NOMO-1 treated with DMSO at 0.1 percent for 48 hours (cell line): Measurements from ENCODE around the gene SLC16A14.

Source experiments
- DNase-seq: peaks from one replicate; lab custom pipeline; 2025; ENCODE audit not compliant: unreplicated experiment; lab: John Stamatoyannopoulos, UW

The SLC16A14 gene

DNA sequence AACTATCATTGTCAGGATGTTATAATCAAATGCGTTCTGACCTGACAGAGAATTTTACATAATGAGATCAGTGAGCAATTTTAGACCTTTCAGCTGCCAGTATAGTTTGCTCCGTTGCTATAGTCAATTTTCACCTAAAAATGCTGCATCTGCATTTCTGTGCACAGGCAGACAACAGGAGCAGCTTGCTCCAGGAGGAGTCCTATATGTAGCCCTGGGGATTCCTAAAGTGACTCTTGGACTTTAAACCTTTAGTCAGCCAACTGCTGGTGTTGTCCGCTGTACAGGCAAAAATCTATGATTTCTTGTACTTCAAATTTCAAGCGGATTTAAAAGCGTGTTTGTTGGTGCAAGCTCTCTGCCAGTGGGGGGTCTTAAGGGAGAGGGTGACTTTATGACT lies 25.7 kb downstream of the SLC16A14 start:
- no peak for DNase-seq

- no peak for DNase-seq
Observed at GRCh38 chr2:230042195-230042594, 26.5 kb downstream of the SLC16A14 start.

GRCh38 chr2:230023313-230023712 lies 45.4 kb downstream of the SLC16A14 start:
- DNase-seq = no peak

- no peak for DNase-seq
Observed at GRCh38 chr2:230019742-230020141, 49.0 kb downstream of the SLC16A14 start.

DNA sequence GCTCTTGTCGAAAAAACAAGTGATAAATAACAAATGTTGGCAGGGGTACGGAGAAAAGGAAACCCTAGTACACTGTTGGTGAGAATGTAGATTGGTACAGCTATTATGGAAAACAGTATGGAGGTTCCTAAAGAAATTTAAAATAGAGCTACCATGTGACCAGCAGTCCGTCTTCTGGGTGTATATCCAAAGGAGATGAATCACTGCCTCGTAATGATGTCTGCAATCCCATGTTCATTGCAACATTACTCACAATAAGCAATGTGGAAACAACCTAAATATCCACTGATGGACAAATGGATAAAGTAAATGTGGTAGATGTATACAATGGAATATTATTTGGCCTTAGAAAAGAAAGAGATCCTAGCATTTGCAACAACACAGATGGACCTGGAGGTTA lies 50.6 kb downstream of the SLC16A14 start:
- no peak for DNase-seq

- no peak for DNase-seq
Observed at GRCh38 chr2:230016844-230017243, 51.9 kb downstream of the SLC16A14 start.

DNA sequence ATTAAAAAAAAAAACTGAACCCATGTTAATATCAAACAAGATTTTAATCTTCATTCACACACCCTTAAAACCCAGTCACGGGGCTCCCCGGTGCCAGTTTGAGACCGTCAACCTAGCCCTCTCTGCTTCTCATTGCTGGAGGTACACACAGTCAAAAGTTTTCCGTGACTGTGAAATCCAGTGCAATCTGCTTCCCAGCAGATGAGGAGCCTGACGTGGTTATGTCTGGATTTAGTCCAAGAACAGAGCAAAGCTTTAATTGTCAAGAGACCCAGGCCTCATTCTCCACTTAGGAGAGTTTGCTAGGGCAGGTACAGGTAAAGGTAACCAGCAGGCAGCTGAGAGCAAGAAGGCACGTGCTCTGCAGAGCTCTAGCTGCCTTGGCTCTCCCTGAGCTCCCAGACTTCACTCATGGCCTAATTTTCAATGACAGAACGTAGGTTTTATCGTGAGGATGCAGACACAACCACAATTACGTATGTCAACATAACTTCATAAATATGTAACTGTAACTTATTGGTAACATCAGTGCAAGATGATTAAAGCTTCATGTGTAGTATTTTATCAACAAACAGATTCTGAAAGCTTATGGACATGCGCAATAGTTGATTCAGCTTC lies 56.3 kb downstream of the SLC16A14 start:
- no peak for DNase-seq

DNA sequence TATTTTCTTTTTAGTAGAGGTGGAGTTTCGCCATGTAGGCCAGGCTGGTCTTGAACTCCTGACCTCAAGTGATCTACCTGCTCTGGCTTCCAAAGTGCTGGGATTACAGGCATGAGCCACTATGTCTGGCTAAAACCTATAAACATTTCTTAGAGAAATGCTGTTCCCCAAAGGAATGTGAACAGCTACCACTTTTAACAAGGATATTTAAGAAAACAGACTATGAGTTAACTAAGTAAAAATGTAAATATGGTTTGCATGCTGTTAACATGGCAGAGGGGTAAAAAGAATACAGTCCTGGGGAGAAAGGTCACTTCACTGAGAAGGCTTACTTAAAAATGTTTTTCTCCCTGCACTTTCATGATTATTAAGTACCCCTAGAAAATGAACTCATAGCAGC lies 57.1 kb downstream of the SLC16A14 start:
- no peak for DNase-seq

DNA sequence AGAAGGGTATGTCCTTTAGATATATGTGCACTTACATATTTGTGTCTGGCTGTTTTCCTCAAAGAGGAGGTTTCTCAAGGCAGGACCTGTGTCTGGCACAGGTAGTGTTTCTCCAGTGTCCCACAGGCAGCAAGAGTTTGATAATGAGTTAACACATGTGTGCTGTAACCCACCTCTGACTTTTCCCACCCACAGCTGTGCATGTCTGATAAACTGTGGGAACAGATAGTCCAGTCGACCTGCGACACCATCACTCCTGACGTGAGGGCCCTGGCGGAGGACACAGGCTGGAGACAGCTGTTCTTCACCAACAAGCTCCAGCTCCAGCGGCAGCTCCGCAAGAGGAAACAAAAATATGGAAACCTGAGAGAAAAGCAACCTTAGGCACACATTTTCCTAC lies 58.2 kb downstream of the SLC16A14 start:
- no peak for DNase-seq

GRCh38 chr2:230008708-230009066 lies 60.0 kb downstream of the SLC16A14 start:
- no peak for DNase-seq

DNA sequence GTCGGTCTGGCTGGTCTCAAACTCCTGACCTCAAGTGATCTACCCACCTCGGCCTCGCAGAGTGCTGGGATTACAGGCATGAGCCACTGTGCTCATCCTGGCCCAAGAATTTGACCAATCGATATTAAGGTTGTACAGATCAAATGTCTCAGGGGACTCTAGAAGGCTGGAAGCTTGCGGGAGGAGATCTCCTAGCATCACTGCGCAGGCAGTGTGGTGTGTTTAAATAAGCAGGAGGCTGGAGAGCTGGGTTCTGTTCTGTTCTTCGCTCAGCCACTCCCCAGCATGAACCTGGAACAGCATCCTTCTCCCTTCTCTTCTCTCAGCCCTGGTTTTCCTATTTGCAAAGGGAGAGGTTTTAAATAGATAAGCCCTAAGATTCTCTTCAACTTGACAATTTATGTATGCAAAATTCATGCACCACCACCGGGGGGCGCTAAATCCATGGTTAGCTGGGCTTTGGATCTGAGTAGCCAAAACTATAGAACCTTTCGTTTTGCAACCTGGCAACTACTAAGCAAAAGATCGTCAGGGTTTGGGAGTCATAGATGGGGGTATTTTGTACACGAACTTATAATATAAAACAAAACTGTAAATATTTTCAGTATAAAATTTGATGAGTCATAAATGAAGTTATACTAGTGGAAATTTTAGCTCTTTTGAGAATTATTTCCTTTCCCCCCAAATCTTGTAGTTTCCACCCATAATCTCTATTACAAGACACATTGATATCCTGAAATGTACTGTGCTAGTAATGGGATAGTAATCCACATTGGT lies 60.6 kb downstream of the SLC16A14 start:
- DNase-seq = peak; percentile 74

DNA sequence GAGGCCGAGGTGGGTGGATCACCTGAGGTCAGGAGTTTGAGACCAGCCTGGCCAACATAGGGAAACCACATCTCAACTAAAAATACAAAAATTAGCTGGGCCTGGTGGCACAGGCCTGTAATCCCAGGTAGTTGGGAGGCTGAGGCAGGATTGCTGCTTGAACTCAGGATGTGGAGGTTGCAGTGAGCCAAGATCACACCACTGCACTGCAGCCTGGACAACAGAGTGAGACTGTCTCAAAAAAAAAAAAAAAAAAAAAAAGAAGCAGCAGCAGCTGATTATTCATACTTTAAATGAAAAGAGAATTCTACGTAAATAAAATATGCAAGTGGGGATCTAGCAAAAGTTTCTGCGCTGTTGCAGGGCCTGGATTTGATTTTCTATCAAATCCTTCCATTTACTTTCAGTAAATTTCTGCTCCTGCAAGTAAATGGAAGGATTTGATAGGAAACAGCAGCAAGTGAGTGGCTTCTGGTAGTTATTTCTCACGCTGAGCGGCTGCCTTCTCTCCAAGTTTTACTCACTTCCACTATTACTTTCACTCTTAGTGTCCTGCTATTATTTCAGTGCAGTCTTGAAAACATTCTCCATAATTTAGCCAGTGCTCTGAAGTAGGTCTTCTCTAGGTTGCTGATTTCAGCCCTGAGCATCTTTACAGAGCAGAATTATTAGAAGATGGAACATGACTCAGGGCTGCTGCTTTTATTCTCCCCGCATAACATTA lies 68.4 kb downstream of the SLC16A14 start:
- DNase-seq = no peak

DNA sequence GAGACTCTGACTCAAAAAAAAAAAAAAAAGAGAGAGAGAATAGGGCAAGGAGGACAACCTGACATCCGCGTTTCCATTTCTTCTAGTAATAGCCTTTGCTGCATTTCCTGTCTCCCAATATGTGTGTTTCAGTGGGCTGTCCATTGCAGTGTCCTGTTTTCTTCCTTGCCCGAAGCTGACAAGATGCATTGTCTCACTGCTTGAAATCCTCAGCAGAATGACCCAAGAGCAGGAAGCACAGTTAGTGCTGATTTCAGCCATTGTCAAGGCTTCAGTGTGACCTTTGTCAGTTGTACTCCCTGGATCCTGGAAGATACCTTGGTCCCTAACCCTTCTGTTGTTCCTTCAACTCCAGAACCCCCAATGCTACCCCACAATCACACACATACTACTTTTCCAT lies 71.2 kb downstream of the SLC16A14 start:
- no peak for DNase-seq

DNA sequence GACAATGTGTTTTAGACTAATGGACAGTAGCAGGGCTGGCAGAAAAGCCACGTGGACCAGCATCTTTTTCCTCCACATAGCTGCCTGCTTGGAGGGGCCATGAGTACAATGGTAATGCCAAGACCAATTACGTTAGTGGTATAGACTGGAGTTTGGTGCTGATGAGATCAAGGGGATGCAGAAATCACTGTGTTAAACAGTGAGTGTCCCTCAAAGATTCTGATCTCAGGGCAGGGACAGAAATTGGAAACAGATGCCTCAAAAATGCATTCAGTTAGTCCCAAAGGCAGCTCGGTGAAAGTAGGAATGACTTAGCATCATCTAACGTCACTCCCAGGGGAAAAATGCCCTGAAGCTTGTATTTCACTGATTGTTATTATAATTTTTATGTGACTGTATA lies 72.4 kb downstream of the SLC16A14 start:
- DNase-seq = no peak

- DNase-seq = no peak
Observed at GRCh38 chr2:229993236-229993635, 75.5 kb downstream of the SLC16A14 start.
